PC-3 (cell line): Measurements from ENCODE around the gene ANKS1A.
"Not testable (repeated sequence)": the region's sequence is repeated elsewhere in the genome, so short reads cannot be mapped to it uniquely, and the experiment has no call there.

Experiments used
- EZH2phosphoT487 ChIP-seq: fragments of 300-600 bp; sonication (generic); IDR thresholded peaks from 2 replicates; pipeline ENCODE4 v1.6.1; 2018; ENCODE audit warnings: mild to moderate bottlenecking, antibody characterized with exemption, low read length, borderline replicate concordance
- TF ChIP-seq, protein P1 (sequence below): fragments of 300-600 bp; sonication (generic); conservative IDR thresholded peaks from 2 replicates; pipeline ENCODE4 v1.5.1; 2017; ENCODE audit warnings: antibody characterized with exemption, low read depth, mild to moderate bottlenecking, low read length

DNA sequence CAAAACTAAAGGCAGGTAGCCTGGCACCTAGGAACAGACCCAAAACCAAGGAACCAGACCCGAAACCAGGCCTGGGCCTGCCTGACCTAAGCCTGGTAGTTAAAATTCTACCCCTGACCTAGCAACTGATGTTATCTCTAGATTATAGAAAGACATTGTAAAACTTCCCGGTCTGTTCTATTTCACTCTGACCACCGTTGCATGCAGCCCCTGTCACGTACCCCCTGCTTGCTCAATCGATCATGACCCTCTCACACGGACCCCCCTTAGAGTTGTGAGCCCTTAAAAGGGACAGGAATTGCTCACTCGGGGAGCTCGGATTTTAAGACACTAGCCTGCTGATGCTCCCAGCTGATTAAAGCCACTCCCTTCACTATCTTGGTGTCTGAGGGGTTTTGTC, 109.4 kb downstream of the ANKS1A start:
- TF ChIP-seq, protein P1, sequence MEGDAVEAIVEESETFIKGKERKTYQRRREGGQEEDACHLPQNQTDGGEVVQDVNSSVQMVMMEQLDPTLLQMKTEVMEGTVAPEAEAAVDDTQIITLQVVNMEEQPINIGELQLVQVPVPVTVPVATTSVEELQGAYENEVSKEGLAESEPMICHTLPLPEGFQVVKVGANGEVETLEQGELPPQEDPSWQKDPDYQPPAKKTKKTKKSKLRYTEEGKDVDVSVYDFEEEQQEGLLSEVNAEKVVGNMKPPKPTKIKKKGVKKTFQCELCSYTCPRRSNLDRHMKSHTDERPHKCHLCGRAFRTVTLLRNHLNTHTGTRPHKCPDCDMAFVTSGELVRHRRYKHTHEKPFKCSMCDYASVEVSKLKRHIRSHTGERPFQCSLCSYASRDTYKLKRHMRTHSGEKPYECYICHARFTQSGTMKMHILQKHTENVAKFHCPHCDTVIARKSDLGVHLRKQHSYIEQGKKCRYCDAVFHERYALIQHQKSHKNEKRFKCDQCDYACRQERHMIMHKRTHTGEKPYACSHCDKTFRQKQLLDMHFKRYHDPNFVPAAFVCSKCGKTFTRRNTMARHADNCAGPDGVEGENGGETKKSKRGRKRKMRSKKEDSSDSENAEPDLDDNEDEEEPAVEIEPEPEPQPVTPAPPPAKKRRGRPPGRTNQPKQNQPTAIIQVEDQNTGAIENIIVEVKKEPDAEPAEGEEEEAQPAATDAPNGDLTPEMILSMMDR: not testable (repeated sequence)
- not testable (repeated sequence) for TF ChIP-seq EZH2phosphoT487
